ENCODE data around the gene TMIE.

Gene TMIE

GRCh38 chr3:46701181-46701939 is at the start of gene TMIE:
TMIE (plus strand) TSS chr3:46701392; CDS start chr3:46701488, 96 bp downstream.
- no peak for DNase-seq (ENCODE audit: low read depth)
- no peak for TF ChIP-seq CTCF (IDR thresholded peaks at IDR 0.05; ENCODE audit: insufficient read depth, low read depth, low read length, missing control alignments)
- no peak within 1 kb of the TSS for H3K4me3 ChIP-seq (ENCODE audit: low read depth, low read length)

- TF ChIP-seq CTCF (IDR thresholded peaks at IDR 0.05; ENCODE audit: insufficient read depth, low read depth, low read length, missing control alignments) = no peak
- no peak overlapping the region for H3K4me3 ChIP-seq (ENCODE audit: low read depth, low read length)
- no peak for DNase-seq (ENCODE audit: low read depth)
Measured at GRCh38 chr3:46655271-46655670, 45.9 kb upstream of the TMIE start.

GRCh38 chr3:46656778-46657556 is 44.2 kb upstream of the TMIE start:
- TF ChIP-seq CTCF (IDR thresholded peaks at IDR 0.05; ENCODE audit: insufficient read depth, low read depth, low read length, missing control alignments) = no peak
- no peak overlapping the region for H3K4me3 ChIP-seq (ENCODE audit: low read depth, low read length)
- DNase-seq (ENCODE audit: low read depth) = no peak

GRCh38 chr3:46659285-46659684 is 41.9 kb upstream of the TMIE start:
- H3K4me3 ChIP-seq (ENCODE audit: low read depth, low read length) = no peak overlapping the region
- DNase-seq (ENCODE audit: low read depth) = no peak
- TF ChIP-seq CTCF (IDR thresholded peaks at IDR 0.05; ENCODE audit: insufficient read depth, low read depth, low read length, missing control alignments) = no peak

- no peak overlapping the region for H3K4me3 ChIP-seq (ENCODE audit: low read depth, low read length)
- DNase-seq (ENCODE audit: low read depth) = no peak
- TF ChIP-seq CTCF (IDR thresholded peaks at IDR 0.05; ENCODE audit: insufficient read depth, low read depth, low read length, missing control alignments) = no peak
Measured at GRCh38 chr3:46660003-46660402, 41.2 kb upstream of the TMIE start.

- no peak overlapping the region for H3K4me3 ChIP-seq (ENCODE audit: low read depth, low read length)
- no peak for TF ChIP-seq CTCF (IDR thresholded peaks at IDR 0.05; ENCODE audit: insufficient read depth, low read depth, low read length, missing control alignments)
- DNase-seq (ENCODE audit: low read depth) = no peak
Measured at GRCh38 chr3:46660543-46661523, 40.4 kb upstream of the TMIE start.
